Measurements from ENCODE around the gene PPIA.
"Not testable (repeated sequence)": the region's sequence is repeated elsewhere in the genome, so short reads cannot be mapped to it uniquely, and the experiment has no call there.

Gene PPIA

GRCh38 chr7:44768628-44769371, 27.7 kb upstream of the PPIA start:
- H3K27me3 Mint-ChIP-seq (ENCODE audit: low read depth), result no peaks in the 10 kb centered on the region
- peak overlapping the region; percentile 26 for H3K27ac Mint-ChIP-seq
- DNase-seq (ENCODE audit: low spot score), result no peak
- H3K9me3 Mint-ChIP-seq, result no peaks in the 10 kb centered on the region
- peaks cover 33% of the 10 kb centered on the region for H3K4me1 Mint-ChIP-seq (ENCODE audit: low read depth)
- H3K4me3 Mint-ChIP-seq, result no peak overlapping the region
- peaks cover 32% of the 10 kb centered on the region for H3K36me3 Mint-ChIP-seq (ENCODE audit: low read depth)

- H3K36me3 Mint-ChIP-seq (ENCODE audit: low read depth), result peaks cover 28% of the 10 kb centered on the region
- no peak overlapping the region for H3K4me3 Mint-ChIP-seq
- peaks cover 33% of the 10 kb centered on the region for H3K4me1 Mint-ChIP-seq (ENCODE audit: low read depth)
- no peaks in the 10 kb centered on the region for H3K9me3 Mint-ChIP-seq
- H3K27ac Mint-ChIP-seq, result peak overlapping the region; percentile 37
- H3K27me3 Mint-ChIP-seq (ENCODE audit: low read depth), result no peaks in the 10 kb centered on the region
- no peak for DNase-seq (ENCODE audit: low spot score)
These were observed 27.1 kb upstream of the PPIA start for GRCh38 chr7:44769376-44769775.

DNA sequence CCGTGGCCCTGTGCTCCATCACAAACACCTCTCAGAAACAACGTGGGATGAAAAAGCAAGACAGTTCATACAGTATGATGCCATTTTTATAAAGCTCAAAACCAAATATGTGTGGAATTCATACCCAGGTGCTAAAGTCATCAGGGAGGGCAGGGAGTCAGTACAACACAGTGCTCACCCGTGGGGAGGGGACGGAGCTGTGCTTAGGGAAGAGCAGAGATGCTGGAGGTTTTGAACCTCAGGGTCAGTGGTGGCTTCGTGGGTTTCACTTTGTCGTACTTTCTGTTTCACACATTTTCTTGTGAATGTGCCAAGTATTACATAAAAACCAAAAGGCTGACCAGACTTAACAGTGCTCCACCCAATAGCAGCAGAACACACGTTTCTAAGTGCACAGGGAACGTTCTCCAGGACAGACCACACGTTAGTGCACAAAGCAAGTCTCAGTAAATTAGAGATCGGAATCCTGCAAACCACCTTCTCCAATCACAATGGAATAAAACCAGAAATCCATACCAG, 26.6 kb upstream of the PPIA start:
- H3K4me3 Mint-ChIP-seq, result peak overlapping the region; percentile 31
- peaks cover 33% of the 10 kb centered on the region for H3K4me1 Mint-ChIP-seq (ENCODE audit: low read depth)
- H3K27ac Mint-ChIP-seq, result peak overlapping the region; percentile 37
- DNase-seq (ENCODE audit: low spot score), result no peak
- H3K9me3 Mint-ChIP-seq, result no peaks in the 10 kb centered on the region
- H3K36me3 Mint-ChIP-seq (ENCODE audit: low read depth), result peaks cover 26% of the 10 kb centered on the region
- H3K27me3 Mint-ChIP-seq (ENCODE audit: low read depth), result no peaks in the 10 kb centered on the region

DNA sequence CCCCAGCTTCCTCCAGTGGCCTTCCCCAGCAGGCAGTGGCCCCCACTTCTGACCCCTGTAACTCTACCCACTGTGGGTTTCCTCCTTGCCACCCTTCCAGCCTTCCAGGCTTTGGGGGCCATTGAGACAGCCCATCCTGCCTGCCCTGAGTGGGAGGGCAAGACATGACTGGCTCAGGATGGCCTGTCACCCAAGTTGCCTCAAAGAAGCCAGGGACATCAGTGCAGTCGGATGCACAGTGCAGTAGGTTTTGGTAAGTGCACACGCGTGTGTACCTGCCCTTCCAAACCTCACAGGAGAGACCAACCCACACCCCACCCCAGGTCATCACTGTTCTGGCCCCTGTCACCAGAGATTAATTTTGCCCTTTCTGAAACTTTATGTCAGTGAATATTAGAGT, 25.1 kb upstream of the PPIA start:
- no peak for DNase-seq (ENCODE audit: low spot score)
- H3K9me3 Mint-ChIP-seq, result no peaks in the 10 kb centered on the region
- H3K4me1 Mint-ChIP-seq (ENCODE audit: low read depth), result peaks cover 33% of the 10 kb centered on the region
- no peak overlapping the region for H3K4me3 Mint-ChIP-seq
- H3K27ac Mint-ChIP-seq, result no peak overlapping the region
- no peaks in the 10 kb centered on the region for H3K27me3 Mint-ChIP-seq (ENCODE audit: low read depth)
- H3K36me3 Mint-ChIP-seq (ENCODE audit: low read depth), result peaks cover 22% of the 10 kb centered on the region

- H3K9me3 Mint-ChIP-seq, result no peaks in the 10 kb centered on the region
- H3K36me3 Mint-ChIP-seq (ENCODE audit: low read depth), result peaks cover 15% of the 10 kb centered on the region
- no peaks in the 10 kb centered on the region for H3K27me3 Mint-ChIP-seq (ENCODE audit: low read depth)
- no peak overlapping the region for H3K4me3 Mint-ChIP-seq
- H3K4me1 Mint-ChIP-seq (ENCODE audit: low read depth), result peaks cover 33% of the 10 kb centered on the region
- DNase-seq (ENCODE audit: low spot score), result no peak
- no peak overlapping the region for H3K27ac Mint-ChIP-seq
These were observed 24.0 kb upstream of the PPIA start for GRCh38 chr7:44772440-44772839.

DNA sequence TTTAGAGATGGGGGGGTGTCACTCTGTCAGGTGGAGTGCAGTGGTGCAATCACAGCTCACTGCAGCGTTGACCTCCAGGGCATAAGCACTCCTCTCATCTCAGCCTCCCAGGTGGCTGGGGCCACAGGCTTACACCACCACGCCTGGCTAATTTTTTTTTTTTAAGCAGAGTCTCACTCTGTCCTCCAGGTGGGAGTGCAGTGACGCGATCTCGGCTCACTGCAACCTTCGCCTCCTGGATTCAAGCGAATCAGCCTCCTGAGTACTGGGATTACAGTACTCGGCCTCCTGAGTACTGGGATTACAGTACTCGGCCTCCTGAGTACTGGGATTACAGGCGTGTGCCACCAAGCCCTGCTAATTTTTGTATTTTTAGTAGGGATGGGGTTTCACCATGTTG, 23.6 kb upstream of the PPIA start:
- H3K27me3 Mint-ChIP-seq (ENCODE audit: low read depth), result no peaks in the 10 kb centered on the region
- H3K36me3 Mint-ChIP-seq (ENCODE audit: low read depth), result peaks cover 10% of the 10 kb centered on the region
- no peak for DNase-seq (ENCODE audit: low spot score)
- H3K4me1 Mint-ChIP-seq (ENCODE audit: low read depth), result peaks cover 31% of the 10 kb centered on the region
- H3K9me3 Mint-ChIP-seq, result no peaks in the 10 kb centered on the region
- H3K4me3 Mint-ChIP-seq, result no peak overlapping the region
- no peak overlapping the region for H3K27ac Mint-ChIP-seq

GRCh38 chr7:44774486-44774885, 22.0 kb upstream of the PPIA start:
- not testable (repeated sequence) for H3K9me3 Mint-ChIP-seq; DNase-seq (ENCODE audit: low spot score); H3K36me3 Mint-ChIP-seq (ENCODE audit: low read depth); H3K4me3 Mint-ChIP-seq; H3K27me3 Mint-ChIP-seq (ENCODE audit: low read depth); H3K27ac Mint-ChIP-seq
- peaks cover 15% of the 10 kb centered on the region for H3K4me1 Mint-ChIP-seq (ENCODE audit: low read depth)

DNA sequence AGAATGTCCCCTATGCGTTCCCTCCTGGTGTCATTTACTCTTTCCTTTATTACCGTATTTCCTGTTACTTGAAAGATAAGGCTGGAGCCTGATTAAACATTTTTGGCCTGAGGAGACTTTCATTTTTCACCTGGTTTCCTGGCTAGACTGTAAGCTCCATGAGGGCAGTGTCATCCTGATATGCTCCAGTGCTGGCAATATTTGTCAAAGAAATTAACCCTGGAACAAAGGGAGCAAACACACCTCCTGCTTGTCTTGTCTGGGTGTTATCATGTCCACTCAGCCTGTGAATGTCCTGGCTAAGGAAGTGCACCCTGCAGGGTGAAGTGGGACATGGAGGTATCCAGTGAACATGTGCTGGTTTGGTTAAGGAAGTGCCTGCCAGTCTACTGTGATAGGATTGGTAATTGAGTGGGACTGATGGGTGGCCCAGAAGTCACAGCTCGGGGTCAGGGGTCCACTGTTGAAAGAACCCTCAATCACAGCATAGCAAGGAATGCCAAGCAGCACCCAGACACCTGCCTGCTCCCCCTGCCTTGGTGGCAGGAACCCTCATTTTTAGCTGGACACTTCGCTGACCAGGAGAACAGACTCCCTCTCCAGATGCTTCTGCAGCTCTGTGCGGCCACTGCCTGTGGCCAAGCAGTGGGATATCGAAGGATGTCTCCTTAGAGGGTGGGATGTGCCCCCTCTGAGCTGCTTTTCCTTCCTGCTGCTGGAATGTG, 20.9 kb upstream of the PPIA start:
- DNase-seq (ENCODE audit: low spot score), result no peak
- Mint-ChIP-seq H3K9me3 (no peaks in the 10 kb centered on the region), H3K36me3 (ENCODE audit: low read depth) (no peaks in the 10 kb centered on the region), H3K4me1 (ENCODE audit: low read depth) (peaks cover 7% of the 10 kb centered on the region), H3K27ac (no peak overlapping the region), H3K4me3 (no peak overlapping the region), H3K27me3 (ENCODE audit: low read depth) (no peaks in the 10 kb centered on the region)

- no peaks in the 10 kb centered on the region for H3K36me3 Mint-ChIP-seq (ENCODE audit: low read depth)
- no peak overlapping the region for H3K27ac Mint-ChIP-seq
- H3K4me1 Mint-ChIP-seq (ENCODE audit: low read depth), result peaks cover 2% of the 10 kb centered on the region
- no peaks in the 10 kb centered on the region for H3K27me3 Mint-ChIP-seq (ENCODE audit: low read depth)
- H3K4me3 Mint-ChIP-seq, result no peak overlapping the region
- DNase-seq (ENCODE audit: low spot score), result no peak
- H3K9me3 Mint-ChIP-seq, result no peaks in the 10 kb centered on the region
These were observed 20.3 kb upstream of the PPIA start for GRCh38 chr7:44776211-44776610.

- Mint-ChIP-seq H3K27me3 (ENCODE audit: low read depth) (no peaks in the 10 kb centered on the region), H3K27ac (no peak overlapping the region), H3K4me1 (ENCODE audit: low read depth) (no peaks in the 10 kb centered on the region), H3K9me3 (peaks cover 10% of the 10 kb centered on the region), H3K36me3 (ENCODE audit: low read depth) (no peaks in the 10 kb centered on the region), H3K4me3 (no peak overlapping the region)
- DNase-seq (ENCODE audit: low spot score), result no peak
These were observed 14.0 kb upstream of the PPIA start for GRCh38 chr7:44782460-44782859.

DNA sequence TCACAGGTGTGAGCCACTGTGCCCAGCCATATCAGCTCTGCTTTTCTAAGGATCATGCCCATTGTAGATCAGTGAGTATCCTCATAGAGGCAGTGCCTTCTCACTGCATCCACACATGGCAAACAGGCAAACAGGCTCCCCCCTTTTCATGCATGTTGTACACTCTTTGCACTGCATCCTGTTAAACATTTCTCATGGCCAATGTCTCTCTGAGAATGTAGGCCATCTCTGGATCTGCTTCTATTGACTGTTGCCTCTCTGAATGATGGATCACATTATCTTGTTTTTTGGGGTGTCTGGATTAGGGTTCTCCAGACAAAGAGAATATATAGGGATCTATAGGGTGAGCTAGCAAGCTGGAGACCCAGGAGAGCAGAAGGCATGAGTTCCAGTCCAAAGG, 13.1 kb upstream of the PPIA start:
- no peak overlapping the region for H3K4me3 Mint-ChIP-seq
- peaks cover 10% of the 10 kb centered on the region for H3K9me3 Mint-ChIP-seq

GRCh38 chr7:44784364-44784763, 12.1 kb upstream of the PPIA start:
- H3K4me1 Mint-ChIP-seq (ENCODE audit: low read depth), result no peaks in the 10 kb centered on the region

More for the DNA sequence above, 13.1 kb upstream of the PPIA start:
- Mint-ChIP-seq H3K27me3 (ENCODE audit: low read depth) (no peaks in the 10 kb centered on the region), H3K4me1 (ENCODE audit: low read depth) (no peaks in the 10 kb centered on the region), H3K36me3 (ENCODE audit: low read depth) (no peaks in the 10 kb centered on the region), H3K27ac (no peak overlapping the region)
- DNase-seq (ENCODE audit: low spot score), result no peak

DNA sequence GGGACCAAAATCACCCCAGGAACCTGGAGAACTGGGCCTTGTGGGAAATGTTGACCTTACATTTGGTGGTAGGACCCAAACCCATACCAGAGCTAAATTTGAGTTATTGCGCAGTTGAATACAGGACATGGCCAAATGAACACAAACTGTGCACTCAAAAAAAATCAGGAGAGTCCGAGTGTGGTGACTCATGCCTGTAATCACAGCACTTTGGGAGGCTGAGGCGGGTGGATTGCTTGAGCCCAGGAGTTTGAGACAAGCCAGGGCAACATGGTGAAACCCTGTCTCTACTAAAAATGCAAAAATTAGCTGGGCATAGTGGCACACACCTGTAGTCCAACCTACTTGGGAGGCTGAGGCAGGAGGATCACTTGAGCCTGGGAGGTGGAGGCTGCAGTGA, 11.3 kb upstream of the PPIA start:
- H3K4me3 Mint-ChIP-seq; H3K27me3 Mint-ChIP-seq (ENCODE audit: low read depth); DNase-seq (ENCODE audit: low spot score); H3K27ac Mint-ChIP-seq; H3K9me3 Mint-ChIP-seq; H3K36me3 Mint-ChIP-seq (ENCODE audit: low read depth); H3K4me1 Mint-ChIP-seq (ENCODE audit: low read depth): not testable (repeated sequence)

More at GRCh38 chr7:44784364-44784763, 12.1 kb upstream of the PPIA start:
- Mint-ChIP-seq H3K27me3 (ENCODE audit: low read depth) (no peaks in the 10 kb centered on the region), H3K4me3 (no peak overlapping the region), H3K27ac (no peak overlapping the region), H3K36me3 (ENCODE audit: low read depth) (no peaks in the 10 kb centered on the region), H3K9me3 (peaks cover 10% of the 10 kb centered on the region)
- DNase-seq (ENCODE audit: low spot score), result no peak

GRCh38 chr7:44787041-44787440, 9.4 kb upstream of the PPIA start:
- Mint-ChIP-seq H3K4me3 (no peak overlapping the region), H3K36me3 (ENCODE audit: low read depth) (no peaks in the 10 kb centered on the region)

More at GRCh38 chr7:44787041-44787440, 9.4 kb upstream of the PPIA start:
- Mint-ChIP-seq H3K4me1 (ENCODE audit: low read depth) (no peaks in the 10 kb centered on the region), H3K9me3 (peaks cover 10% of the 10 kb centered on the region), H3K27me3 (ENCODE audit: low read depth) (no peaks in the 10 kb centered on the region), H3K27ac (no peak overlapping the region)
- DNase-seq (ENCODE audit: low spot score), result no peak
